GM12878 (cell line): ENCODE data around the gene SYT8. TPM values are rescaled to one million over a fixed set of nuclear protein-coding genes. Genes with fewer than 3 reads are reported as not detected.

Source experiments
- ATAC-seq: fragments of 200-7000 bp; cut with Tn5 transposase; 3 replicates; pipeline ENCODE4 v1.9.1; 2020; ENCODE audit warnings: mild to moderate bottlenecking, moderate library complexity
- BruUV-seq: library from RNA; stranded (reverse); fragments of 400-500 nt; replicated peaks from 2 replicates; lab custom pipeline; 2021; lab: Mats Ljungman, UMichigan
- CTCF ChIA-PET: fragments of 300-600 bp; sonication (Branson Sonifier 250); formaldehyde crosslinking; extraction: SDS; loops from one replicate; lab custom pipeline; 2021; ENCODE audit warnings: inconsistent platforms; lab: Yijun Ruan, JAX
- POLR2A ChIA-PET: fragments of 350-600 bp; formaldehyde crosslinking; extraction: SDS; loops from one replicate; lab custom pipeline; 2021; ENCODE audit warnings: inconsistent platforms; lab: Charles Lee
- RAD21 ChIA-PET: fragments of 300-600 bp; sonication (Branson Sonifier 250); formaldehyde crosslinking; loops from one replicate; lab custom pipeline; 2023; ENCODE audit warnings: antibody characterized with exemption; ENCODE audit not compliant: unreplicated experiment; lab: Charles Lee
- SMC1A ChIA-PET: fragments of 300-600 bp; sonication (Branson Sonifier 250); formaldehyde crosslinking; loops from one replicate; lab custom pipeline; 2023; ENCODE audit not compliant: unreplicated experiment, uncharacterized antibody; lab: Charles Lee
- DNase-seq: peaks from one replicate; pipeline ENCODE4 v3.0.0-alpha.2; 2011; ENCODE audit warnings: low read depth, low spot score
- FAIRE-seq: peaks from 3 replicates; lab custom pipeline; 2011; peaks lifted over from hg19 to GRCh38; lab: Jason Lieb, UNC
- H2AFZ ChIP-seq: 2 replicates; pipeline ENCODE4 v1.6.0; 2011; ENCODE audit warnings: low read depth, low read length, control low read depth; ENCODE audit not compliant: control insufficient read depth
- H3K27ac ChIP-seq: 2 replicates; pipeline ENCODE4 v1.5.1; 2011; ENCODE audit warnings: control low read depth; ENCODE audit not compliant: control insufficient read depth, insufficient read depth
- H3K27me3 ChIP-seq, 2 experiments: replicated peaks in 1 of 2; 2 replicates each; pipeline versions ENCODE4 v1.6.0 to v1.6.1; 2011; ENCODE audit warnings: low read length in 1 of 2; ENCODE audit not compliant: control insufficient read depth in 2 of 2, insufficient read depth in 2 of 2
- H3K36me3 ChIP-seq, 2 experiments: 2 replicates each; pipeline ENCODE4 v1.5.1; 2011; ENCODE audit warnings: low read length in 1 of 2; ENCODE audit not compliant: control insufficient read depth in 2 of 2, insufficient read depth in 2 of 2
- H3K4me1 ChIP-seq: 2 replicates; pipeline ENCODE4 v1.6.1; 2011; ENCODE audit warnings: mild to moderate bottlenecking, low read length, moderate library complexity, mixed read lengths; ENCODE audit not compliant: control insufficient read depth, insufficient read depth
- H3K4me2 ChIP-seq: 2 replicates; pipeline ENCODE4 v1.6.0; 2011; ENCODE audit warnings: control low read depth; ENCODE audit not compliant: control insufficient read depth, insufficient read depth
- H3K4me3 ChIP-seq: fragments of 200-600 bp; sonication (generic); 2 replicates; pipeline ENCODE4 v1.5.1; 2016
- H3K79me2 ChIP-seq: 2 replicates; pipeline ENCODE4 v1.6.0; 2011; ENCODE audit warnings: low read length; ENCODE audit not compliant: control insufficient read depth, insufficient read depth
- H3K9ac ChIP-seq: 2 replicates; pipeline ENCODE4 v1.8.0; 2011; ENCODE audit warnings: low read length, control low read depth, mixed read lengths; ENCODE audit not compliant: control insufficient read depth, insufficient read depth
- H3K9me3 ChIP-seq: replicated peaks from 3 replicates; pipeline ENCODE4 v1.5.1; 2011; ENCODE audit warnings: mild to moderate bottlenecking, low read length; ENCODE audit not compliant: control insufficient read depth, insufficient read depth
- H4K20me1 ChIP-seq: 2 replicates; pipeline ENCODE4 v1.6.0; 2011; ENCODE audit not compliant: control insufficient read depth, insufficient read depth
- ASH2L ChIP-seq: fragments of 300-600, 200-600 bp; sonication (generic); IDR thresholded peaks from 2 replicates; pipeline ENCODE4 v1.6.1; 2017; ENCODE audit warnings: low read depth, mild to moderate bottlenecking, borderline replicate concordance
- CBX3 ChIP-seq: fragments of 200-600 bp; sonication (generic); IDR thresholded peaks from 2 replicates; pipeline ENCODE4 v1.6.1; 2016; ENCODE audit warnings: low read depth, borderline replicate concordance
- DPF2 ChIP-seq: fragments of 450-650 bp; IDR thresholded peaks from 2 replicates; pipeline ENCODE4 v1.6.1; 2017; ENCODE audit warnings: mild to moderate bottlenecking
- E2F4 ChIP-seq: IDR thresholded peaks from 2 replicates; pipeline ENCODE4 v1.6.1; 2012; ENCODE audit warnings: low read depth, low read length, improper control_type of control experiment
- GABPA ChIP-seq: IDR thresholded peaks from 2 replicates; pipeline ENCODE4 v1.6.1; 2014; ENCODE audit warnings: antibody characterized with exemption, low read depth, mild to moderate bottlenecking, inconsistent platforms
- HDAC2 ChIP-seq: fragments of 200-600 bp; sonication (generic); IDR thresholded peaks from 2 replicates; pipeline ENCODE4 v1.6.1; 2017
- JUND ChIP-seq: IDR thresholded peaks from 2 replicates; pipeline ENCODE4 v1.6.1; 2012; ENCODE audit warnings: low read depth, mild to moderate bottlenecking, low read length, improper control_type of control experiment, moderate library complexity
- MEF2A ChIP-seq: IDR thresholded peaks from 2 replicates; pipeline ENCODE4 v1.6.1; 2011; ENCODE audit warnings: low read depth, mild to moderate bottlenecking, low read length, moderate library complexity; ENCODE audit not compliant: insufficient read depth
- NKRF ChIP-seq: fragments of 450-650 bp; conservative IDR thresholded peaks from 2 replicates; pipeline ENCODE4 v1.6.1; 2017; ENCODE audit warnings: mild to moderate bottlenecking, moderate library complexity
- PKNOX1 ChIP-seq: fragments of 450-650 bp; IDR thresholded peaks from 2 replicates; pipeline ENCODE4 v1.6.1; 2016; ENCODE audit warnings: mild to moderate bottlenecking
- REST ChIP-seq: IDR thresholded peaks from 2 replicates; pipeline ENCODE4 v1.6.1; 2012; ENCODE audit warnings: mild to moderate bottlenecking, low read depth, low read length
- SUPT20H ChIP-seq: IDR thresholded peaks from 2 replicates; pipeline ENCODE4 v1.6.1; 2011; ENCODE audit warnings: low read depth, mild to moderate bottlenecking, low read length, moderate library complexity, borderline replicate concordance; ENCODE audit not compliant: control insufficient read depth
- TCF7 ChIP-seq: IDR thresholded peaks from 2 replicates; pipeline ENCODE4 v1.6.1; 2014; ENCODE audit warnings: antibody characterized with exemption, borderline replicate concordance
- ZNF622 ChIP-seq: fragments of 450-650 bp; IDR thresholded peaks from 2 replicates; pipeline ENCODE4 v1.6.1; 2017; ENCODE audit warnings: mild to moderate bottlenecking, inconsistent platforms
- WGBS: methylation state at CpG from one replicate; pipeline ENCODE4 v1.1.6; 2016; ENCODE audit warnings: low lambda C conversion rate; ENCODE audit not compliant: insufficient replicate concordance, insufficient coverage; ENCODE audit errors: missing lambda C conversion rate; 5-methylcytosine and 5-hydroxymethylcytosine counted together
- in situ Hi-C: fragments of 300-500 bp; cut with MboI; formaldehyde crosslinking; loops from 9 replicates; pipeline ENCODE4 v1.14.3; 2018; ENCODE audit warnings: mixed read lengths
- intact Hi-C: fragments of 100-400 bp; cut with micrococcal nuclease; formaldehyde crosslinking; loops from one replicate; pipeline ENCODE4 v1.14.2; 2022; ENCODE audit not compliant: unreplicated experiment
- polyA plus RNA-seq, 11 experiments: library from polyadenylated mRNA; depleted of rRNA in 4 of 11; unstranded in 6 of 11; stranded (reverse) in 5 of 11; fragments of >200 nt; fragmentation: Nextera tagmentation in 4 of 11; fragmentation: Illumina TruSeq in 1 of 11; extraction: Ambion mirVana in 4 of 11; extraction: Trizol in 1 of 11; gene quantifications; 1 replicate in 1 of 11; 2 replicates in 10 of 11; pipeline versions ENCODE4 v1.2.1 to v1.2.3, GENCODE V29; 2011 to 2016; ENCODE audit warnings: inconsistent platforms in 2 of 11, missing spikeins in 2 of 11, low read depth in 1 of 11
- total RNA-seq, 4 experiments: library from RNA; depleted of rRNA in 3 of 4; stranded (reverse); fragments of >200 nt in 3 of 4; fragmentation: Illumina TruSeq in 1 of 4; extraction: Trizol in 1 of 4; gene quantifications; 2 replicates each; pipeline versions ENCODE4 v1.2.1 to v1.2.3, GENCODE V29; 2013 to 2021

The SYT8 gene
- total and polyA plus RNA-seq, 10 of the 15 experiments (the other 5 are each of a cell fraction or from before 2014, with no cell fraction given) = 0.44 TPM; not detected in 9

GRCh38 chr11:1868056-1868635, 33.4 kb downstream of the SYT8 start:
- H3K4me1 ChIP-seq = no peaks in the 10 kb centered on the region
- peaks cover under 1 to 7% of the 10 kb centered on the region in 2 experiments; a peak in 3 of 4 replicates for H3K36me3 ChIP-seq
- H4K20me1 ChIP-seq = no peaks in the 10 kb centered on the region; the same call in 1 of the 2 replicates
- POLR2A ChIA-PET = no interaction called here
- DNase-seq = no peak
- SMC1A ChIA-PET = no interaction called here
- H3K27ac ChIP-seq = no peak overlapping the region
- peaks cover 9% of the 10 kb centered on the region for H3K79me2 ChIP-seq
- CTCF ChIA-PET = no interaction called here
- no TSS peak for BruUV-seq
- no peak overlapping the region for H2AFZ ChIP-seq
- H3K27me3 ChIP-seq = no peaks in the 10 kb centered on the region
- in situ Hi-C loops = no loop called here
- H3K4me3 ChIP-seq = no peak overlapping the region
- no peak for FAIRE-seq
- no peak overlapping the region for H3K9ac ChIP-seq
- H3K4me2 ChIP-seq = no peak overlapping the region
- RAD21 ChIA-PET = no interaction called here
- intact Hi-C loops = no loop called here
- no peaks in the 10 kb centered on the region for H3K9me3 ChIP-seq
- 78% methylated on average over 13 of the region's 14 CpGs for WGBS
- ATAC-seq = peak; percentile 3; the same call in 2 of the 3 replicates
- TF ChIP-seq NKRF (no peak), PKNOX1 (no peak), DPF2 (no peak), JUND (no peak), SUPT20H (no peak), HDAC2 (no peak), MEF2A (no peak), TCF7 (no peak), ZNF622 (no peak), E2F4 (no peak), REST (no peak), CBX3 (no peak), GABPA (no peak), ASH2L (no peak)
